Stimulated activated CD4-positive, alpha-beta T cell treated with anti-CD3 and anti-CD28 coated beads, Interleukin-1b, Interleukin-23, amount 100 ng/mL, for 48 hours (primary cell): ENCODE measurements around the gene BSG.
"Not testable (repeated sequence)": the region's sequence is repeated elsewhere in the genome, so short reads cannot be mapped to it uniquely, and the experiment has no call there.

Source experiments
- DNase-seq: peaks from one replicate; pipeline ENCODE4 v3.0.0-alpha.2; 2020

BSG gene

GRCh38 chr19:573519-573825, 1.1 kb downstream of the BSG start:
- DNase-seq: no peak

- DNase-seq: no peak
Measured at GRCh38 chr19:574658-575526, 2.5 kb downstream of the BSG start.

- no peak for DNase-seq
Measured at GRCh38 chr19:575527-576506, 3.4 kb downstream of the BSG start.

- no peak for DNase-seq
Measured at GRCh38 chr19:576768-577438, 4.5 kb downstream of the BSG start.

GRCh38 chr19:577439-578392, 5.3 kb downstream of the BSG start:
- DNase-seq: no peak

- no peak for DNase-seq
Measured at GRCh38 chr19:579111-579841, 6.9 kb downstream of the BSG start.

- DNase-seq: no peak
Measured at GRCh38 chr19:579842-580155, 7.4 kb downstream of the BSG start.

GRCh38 chr19:580274-580835, 8.0 kb downstream of the BSG start:
- no peak for DNase-seq

- no peak for DNase-seq
Measured at GRCh38 chr19:581399-582111, 9.2 kb downstream of the BSG start.

- no peak for DNase-seq
Measured at GRCh38 chr19:582497-583197, 10.3 kb downstream of the BSG start.

GRCh38 chr19:583198-583967, 11.0 kb downstream of the BSG start:
- DNase-seq: no peak

GRCh38 chr19:583968-584239, 11.5 kb downstream of the BSG start:
- DNase-seq: no peak

GRCh38 chr19:584240-585001, 12.0 kb downstream of the BSG start:
- DNase-seq: peak; percentile 62

GRCh38 chr19:585146-585545, 12.8 kb downstream of the BSG start:
- DNase-seq: not testable (repeated sequence)

- no peak for DNase-seq
Measured at GRCh38 chr19:585551-586110, 13.2 kb downstream of the BSG start.

GRCh38 chr19:588093-588740, 15.8 kb downstream of the BSG start:
- DNase-seq: peak; percentile 78
